Effector memory CD4-positive, alpha-beta T cell (primary cell): ENCODE data around the gene SH3RF1.

Experiments
- DNase-seq, 3 donors: peaks; one replicate each; pipeline ENCODE4 v3.0.0-alpha.2; 2020
- H3K27ac ChIP-seq: 2 replicates; pipeline ENCODE4 v1.7.0; 2013; ENCODE audit warnings: mild to moderate bottlenecking, low read length, moderate library complexity; ENCODE audit not compliant: insufficient read depth, poor library complexity, severe bottlenecking
- H3K27me3 ChIP-seq: replicated peaks from 2 replicates; pipeline ENCODE4 v1.7.0; 2013; ENCODE audit warnings: mild to moderate bottlenecking, low read length; ENCODE audit not compliant: insufficient read depth, control insufficient read depth, poor library complexity, severe bottlenecking
- H3K36me3 ChIP-seq: 2 replicates; pipeline ENCODE4 v1.7.0; 2013; ENCODE audit warnings: mild to moderate bottlenecking, low read length, moderate library complexity; ENCODE audit not compliant: control insufficient read depth, insufficient read depth
- H3K4me1 ChIP-seq: 2 replicates; pipeline ENCODE4 v1.7.0; 2013; ENCODE audit warnings: low read length, mild to moderate bottlenecking; ENCODE audit not compliant: control insufficient read depth, insufficient read depth, poor library complexity, severe bottlenecking
- H3K4me3 ChIP-seq: 2 replicates; pipeline ENCODE4 v1.7.0; 2013; ENCODE audit warnings: low read length, low read depth, mild to moderate bottlenecking; ENCODE audit not compliant: insufficient read depth, poor library complexity, severe bottlenecking
- H3K9me3 ChIP-seq: 2 replicates; pipeline ENCODE4 v1.7.0; 2013; ENCODE audit warnings: mild to moderate bottlenecking, low read length, moderate library complexity; ENCODE audit not compliant: control insufficient read depth

The SH3RF1 gene

GRCh38 chr4:169263791-169264392, 6.9 kb downstream of the SH3RF1 start:
- DNase-seq = no peak
- Histone ChIP-seq H3K4me1 (no peaks in the 10 kb centered on the region), H3K27me3 (no peaks in the 10 kb centered on the region), H3K36me3 (no peaks in the 10 kb centered on the region), H3K4me3 (no peak overlapping the region), H3K27ac (no peak overlapping the region), H3K9me3 (no peaks in the 10 kb centered on the region)

- Histone ChIP-seq H3K27me3 (no peaks in the 10 kb centered on the region), H3K36me3 (no peaks in the 10 kb centered on the region), H3K9me3 (no peaks in the 10 kb centered on the region), H3K4me1 (no peaks in the 10 kb centered on the region), H3K4me3 (no peak overlapping the region), H3K27ac (no peak overlapping the region)
- no peak for DNase-seq
Observed at GRCh38 chr4:169260217-169260866, 10.4 kb downstream of the SH3RF1 start.

- no peaks in the 10 kb centered on the region for H3K27me3 ChIP-seq
- H3K4me1 ChIP-seq = no peaks in the 10 kb centered on the region
- H3K4me3 ChIP-seq = no peak overlapping the region
- no peak overlapping the region for H3K27ac ChIP-seq
- H3K36me3 ChIP-seq = no peaks in the 10 kb centered on the region
- H3K9me3 ChIP-seq = no peaks in the 10 kb centered on the region
- no peak for DNase-seq
Observed at GRCh38 chr4:169259271-169259670, 11.5 kb downstream of the SH3RF1 start.

- Histone ChIP-seq H3K36me3 (no peaks in the 10 kb centered on the region), H3K27ac (no peak overlapping the region), H3K4me3 (no peak overlapping the region), H3K27me3 (no peaks in the 10 kb centered on the region), H3K9me3 (no peaks in the 10 kb centered on the region), H3K4me1 (no peaks in the 10 kb centered on the region)
- DNase-seq = no peak
Observed at GRCh38 chr4:169258141-169258540, 12.6 kb downstream of the SH3RF1 start.

GRCh38 chr4:169256856-169257761, 13.6 kb downstream of the SH3RF1 start:
- DNase-seq = no peak
- H3K27ac ChIP-seq = no peak overlapping the region
- H3K4me3 ChIP-seq = no peak overlapping the region
- no peaks in the 10 kb centered on the region for H3K27me3 ChIP-seq
- H3K9me3 ChIP-seq = no peaks in the 10 kb centered on the region
- no peaks in the 10 kb centered on the region for H3K36me3 ChIP-seq
- no peaks in the 10 kb centered on the region for H3K4me1 ChIP-seq

- Histone ChIP-seq H3K9me3 (no peaks in the 10 kb centered on the region), H3K36me3 (no peaks in the 10 kb centered on the region), H3K4me1 (no peaks in the 10 kb centered on the region), H3K27me3 (no peaks in the 10 kb centered on the region), H3K4me3 (no peak overlapping the region), H3K27ac (no peak overlapping the region)
- DNase-seq = no peak
Observed at GRCh38 chr4:169256101-169256612, 14.6 kb downstream of the SH3RF1 start.

- H3K27me3 ChIP-seq = no peaks in the 10 kb centered on the region
- no peaks in the 10 kb centered on the region for H3K36me3 ChIP-seq
- no peak overlapping the region for H3K4me3 ChIP-seq
- no peaks in the 10 kb centered on the region for H3K4me1 ChIP-seq
- H3K27ac ChIP-seq = no peak overlapping the region
- H3K9me3 ChIP-seq = no peaks in the 10 kb centered on the region
- no peak for DNase-seq
Observed at GRCh38 chr4:169254546-169254983, 16.2 kb downstream of the SH3RF1 start.

- Histone ChIP-seq H3K4me1 (no peaks in the 10 kb centered on the region), H3K27me3 (no peaks in the 10 kb centered on the region), H3K36me3 (no peaks in the 10 kb centered on the region), H3K27ac (no peak overlapping the region), H3K9me3 (no peaks in the 10 kb centered on the region), H3K4me3 (no peak overlapping the region)
- DNase-seq = no peak
Observed at GRCh38 chr4:169253904-169254303, 16.9 kb downstream of the SH3RF1 start.

GRCh38 chr4:169253113-169253671, 17.6 kb downstream of the SH3RF1 start:
- no peak overlapping the region for H3K27ac ChIP-seq
- no peak overlapping the region for H3K4me3 ChIP-seq
- DNase-seq = no peak
- H3K36me3 ChIP-seq = no peaks in the 10 kb centered on the region
- H3K27me3 ChIP-seq = no peaks in the 10 kb centered on the region
- no peaks in the 10 kb centered on the region for H3K4me1 ChIP-seq
- no peaks in the 10 kb centered on the region for H3K9me3 ChIP-seq
